RWPE1 (cell line): Measurements from ENCODE around the gene ZNF541.

Source experiments
- CTCF ChIA-PET: fragments of 350-600 bp; sonication (Branson Sonifier 250); formaldehyde crosslinking; extraction: SDS; loops from one replicate; lab custom pipeline; 2021; lab: Yijun Ruan, JAX
- POLR2A ChIA-PET: fragments of 400-600 bp; formaldehyde crosslinking; extraction: SDS; loops from one replicate; lab custom pipeline; 2020; ENCODE audit warnings: antibody characterized with exemption; ENCODE audit not compliant: low non-redundant PET; lab: Yijun Ruan, JAX
- DNase-seq: peaks from one replicate; pipeline ENCODE4 v3.0.0; 2012; ENCODE audit warnings: low spot score
- H3K27ac ChIP-seq: fragments of 450-650 bp; 2 replicates; pipeline ENCODE4 v1.5.1; 2017
- TF ChIP-seq, protein P1 (sequence below): fragments of 450-650 bp; conservative IDR thresholded peaks from 2 replicates; pipeline ENCODE4 v1.5.1; 2017; ENCODE audit warnings: low read depth, mild to moderate bottlenecking

The ZNF541 gene

GRCh38 chr19:47614559-47614958, 41.6 kb upstream of the ZNF541 start:
- ChIA-PET CTCF (interaction anchor here (0.6 to 1.1 kb wide), 2 partner anchors 99 to 223 kb away, joined by 3 read pairs; partner anchors contain the start of gene NAPA), POLR2A (no interaction called here)
- no peak for DNase-seq
- TF ChIP-seq, protein P1, sequence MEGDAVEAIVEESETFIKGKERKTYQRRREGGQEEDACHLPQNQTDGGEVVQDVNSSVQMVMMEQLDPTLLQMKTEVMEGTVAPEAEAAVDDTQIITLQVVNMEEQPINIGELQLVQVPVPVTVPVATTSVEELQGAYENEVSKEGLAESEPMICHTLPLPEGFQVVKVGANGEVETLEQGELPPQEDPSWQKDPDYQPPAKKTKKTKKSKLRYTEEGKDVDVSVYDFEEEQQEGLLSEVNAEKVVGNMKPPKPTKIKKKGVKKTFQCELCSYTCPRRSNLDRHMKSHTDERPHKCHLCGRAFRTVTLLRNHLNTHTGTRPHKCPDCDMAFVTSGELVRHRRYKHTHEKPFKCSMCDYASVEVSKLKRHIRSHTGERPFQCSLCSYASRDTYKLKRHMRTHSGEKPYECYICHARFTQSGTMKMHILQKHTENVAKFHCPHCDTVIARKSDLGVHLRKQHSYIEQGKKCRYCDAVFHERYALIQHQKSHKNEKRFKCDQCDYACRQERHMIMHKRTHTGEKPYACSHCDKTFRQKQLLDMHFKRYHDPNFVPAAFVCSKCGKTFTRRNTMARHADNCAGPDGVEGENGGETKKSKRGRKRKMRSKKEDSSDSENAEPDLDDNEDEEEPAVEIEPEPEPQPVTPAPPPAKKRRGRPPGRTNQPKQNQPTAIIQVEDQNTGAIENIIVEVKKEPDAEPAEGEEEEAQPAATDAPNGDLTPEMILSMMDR = no peak
- H3K27ac ChIP-seq = no peak overlapping the region

GRCh38 chr19:47614021-47614295, 41.0 kb upstream of the ZNF541 start:
- TF ChIP-seq, protein P1 = no peak
- no peak for DNase-seq
- H3K27ac ChIP-seq = no peak overlapping the region
- POLR2A ChIA-PET = no interaction called here
- CTCF ChIA-PET = no interaction called here

DNA sequence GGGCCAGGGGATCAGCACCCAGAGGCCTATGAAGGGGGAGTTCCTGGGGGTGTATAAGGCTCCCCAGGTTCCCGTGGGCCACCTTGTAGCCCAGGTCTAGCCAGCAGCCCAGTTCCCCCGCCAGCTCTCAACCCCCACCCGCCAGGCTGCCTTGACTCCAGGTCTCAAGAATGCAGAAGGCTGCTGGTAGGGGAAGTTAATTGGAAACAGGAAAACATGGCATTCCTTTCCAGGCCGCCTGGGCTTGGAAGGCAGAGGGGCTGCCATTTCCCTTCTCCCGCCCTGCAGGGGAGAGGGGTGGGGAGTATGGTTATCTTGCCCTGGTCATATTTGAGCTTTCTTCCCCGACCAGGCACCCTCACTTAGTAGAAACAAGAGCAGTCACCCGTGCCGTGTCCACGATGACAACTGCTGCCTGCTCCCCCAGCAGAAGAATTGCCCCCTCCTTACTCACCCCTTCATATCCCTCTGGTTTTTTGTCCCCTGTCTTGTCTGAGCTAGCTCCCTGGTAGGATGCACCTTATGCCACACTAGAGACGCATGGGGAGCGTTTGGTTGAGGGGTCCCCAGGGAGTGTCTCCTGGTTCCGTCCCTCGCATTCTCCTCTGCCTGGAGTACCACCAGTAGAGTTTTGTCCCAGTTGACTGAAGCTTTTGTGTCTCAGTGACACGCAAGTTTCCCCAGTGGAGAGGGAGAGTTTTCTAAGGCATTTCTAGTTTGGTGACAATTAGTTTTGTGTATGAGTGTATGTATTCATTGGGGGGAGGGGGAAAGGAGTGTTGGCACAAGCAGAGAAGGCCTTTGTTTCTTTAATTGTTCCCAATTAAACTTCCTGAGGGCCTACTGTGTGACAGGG, 40.4 kb upstream of the ZNF541 start:
- ChIA-PET CTCF (no interaction called here), POLR2A (no interaction called here)
- TF ChIP-seq, protein P1 = no peak
- peak overlapping the region; percentile 53 for H3K27ac ChIP-seq
- DNase-seq = no peak

DNA sequence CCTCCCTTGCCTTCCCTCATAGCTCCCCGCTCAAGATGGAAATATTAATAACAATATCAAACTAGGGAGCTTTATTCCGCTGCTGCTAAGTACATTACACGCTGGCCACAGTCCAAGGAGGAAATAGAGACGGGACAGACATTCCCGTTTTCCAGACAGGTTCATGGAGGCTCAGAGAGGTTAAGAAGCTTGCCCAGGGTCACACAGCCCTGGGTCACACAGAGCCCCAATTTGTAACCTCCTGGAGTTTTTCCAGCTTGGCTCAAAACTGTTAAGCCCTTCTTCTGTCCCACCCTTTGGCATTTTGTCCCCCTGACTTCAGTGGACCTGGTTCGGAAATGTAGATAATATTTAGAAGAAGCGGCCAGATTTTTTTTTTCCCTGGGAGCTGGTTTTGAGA, 38.0 kb upstream of the ZNF541 start:
- ChIA-PET CTCF (interaction anchor here (1.0 to 2.2 kb wide), 2 partner anchors 95 to 174 kb away, joined by 5 to 11 read pairs; partner anchors contain the start of gene NAPA), POLR2A (interaction anchor here (0.8 to 1.0 kb wide), 2 partner anchors 11 to 96 kb away, joined by 3 to 5 read pairs; partner anchors contain the start of gene NAPA)
- DNase-seq = no peak
- TF ChIP-seq, protein P1 = no peak
- H3K27ac ChIP-seq = peak overlapping the region; percentile 91

GRCh38 chr19:47609906-47610894, 37.3 kb upstream of the ZNF541 start:
- CTCF ChIA-PET = interaction anchor here (0.5 to 2.2 kb wide), 2 partner anchors 95 to 97 kb away, joined by 4 to 11 read pairs; partner anchors contain the start of gene NAPA
- TF ChIP-seq, protein P1 = no peak
- POLR2A ChIA-PET = interaction anchor here (0.6 to 1.0 kb wide), 3 partner anchors 10 to 95 kb away, joined by 3 to 5 read pairs (median 3); partner anchors contain the start of gene NAPA
- peak; percentile 11 for DNase-seq
- H3K27ac ChIP-seq = peak overlapping the region; percentile 91
